ENCODE measurements around the gene ABHD15.

The ABHD15 gene

DNA sequence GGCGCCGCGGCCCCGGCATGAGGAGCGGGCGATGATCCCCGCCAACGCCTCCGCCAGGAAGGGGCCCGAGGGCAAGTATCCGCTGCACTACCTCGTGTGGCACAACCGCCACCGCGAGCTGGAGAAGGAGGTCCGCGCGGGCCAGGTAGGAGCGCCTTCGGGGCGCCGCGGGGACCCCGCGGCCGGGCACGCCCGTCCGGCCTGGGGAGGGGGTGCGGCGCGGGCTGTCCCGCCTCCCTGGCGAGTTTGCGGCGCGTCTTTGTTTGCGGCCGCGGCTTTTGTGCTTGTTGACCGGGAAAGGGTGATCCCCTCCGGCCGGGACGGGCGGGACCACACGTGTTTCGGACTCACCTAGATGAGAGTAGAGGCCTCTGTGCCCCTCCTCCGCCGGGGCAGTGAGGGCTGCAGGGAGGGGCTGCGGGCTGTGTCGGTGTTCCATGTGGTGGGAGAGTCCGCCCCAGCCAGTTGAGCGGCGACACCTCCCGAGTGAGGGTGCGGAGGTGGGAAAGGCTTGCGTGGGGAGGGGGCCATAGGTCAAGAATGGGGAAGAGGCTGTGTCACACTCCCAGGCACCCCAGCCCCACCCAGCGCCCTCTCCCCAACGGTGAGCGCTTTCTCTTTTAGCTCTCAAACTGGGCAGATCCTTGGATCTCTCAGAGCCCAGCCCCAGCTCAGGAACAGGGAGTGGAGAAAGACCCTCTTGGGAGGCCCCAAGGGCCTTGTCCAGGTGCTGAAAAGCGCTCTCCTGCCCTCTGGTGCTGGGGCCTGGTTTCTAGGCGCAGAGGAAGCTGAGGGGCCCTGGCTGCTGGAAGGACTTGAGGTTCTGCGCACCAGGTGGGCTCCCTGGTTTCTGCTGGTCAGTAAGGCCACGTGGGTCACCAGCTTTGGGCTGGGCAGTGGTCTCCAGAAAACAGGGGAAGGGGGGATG is 27.0 kb upstream of the ABHD15 start:
- DNase-seq: peak; percentile 68

DNA sequence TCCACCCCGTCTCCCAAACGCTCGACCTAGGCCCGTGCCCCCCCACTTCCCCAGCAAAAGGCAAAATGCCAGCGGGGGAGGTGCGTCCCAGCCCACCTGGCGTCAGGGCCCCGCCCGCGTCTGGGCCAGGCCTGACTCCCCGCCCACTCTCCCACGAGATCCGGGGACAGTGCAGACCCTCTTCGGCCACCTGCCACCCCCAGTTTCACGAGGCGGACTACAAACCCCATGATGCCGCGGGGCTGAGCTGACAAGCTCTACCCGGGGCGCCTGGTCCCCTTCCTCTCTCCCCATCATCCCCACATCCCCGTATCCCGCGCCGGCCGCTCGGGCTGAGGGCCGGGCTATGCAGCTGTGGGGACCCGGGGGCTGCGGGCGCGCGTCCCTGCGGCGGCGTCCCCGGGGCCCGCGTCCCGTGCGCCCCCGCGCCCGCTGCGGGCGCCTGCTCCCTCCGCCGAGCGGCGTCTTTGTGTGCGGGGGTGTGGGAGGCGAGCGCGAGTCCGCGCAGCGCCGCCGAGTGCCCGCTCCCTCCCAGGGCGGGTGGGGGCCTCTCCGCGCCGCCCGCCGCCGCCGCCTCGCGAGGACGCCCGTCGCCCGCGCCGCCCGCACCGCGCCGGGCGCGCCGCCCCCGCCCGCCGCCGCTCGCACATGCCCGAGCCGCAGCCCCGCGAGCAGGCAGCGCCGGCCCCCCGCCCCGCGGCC is 26.2 kb upstream of the ABHD15 start, which contains the start of gene ANKRD13B:
TSS of gene ANKRD13B (plus strand) at position 283 of the 702 bp plus-strand sequence. CDS start 490 bp downstream, outside the sequence.
- DNase-seq: peak; percentile 84

DNA sequence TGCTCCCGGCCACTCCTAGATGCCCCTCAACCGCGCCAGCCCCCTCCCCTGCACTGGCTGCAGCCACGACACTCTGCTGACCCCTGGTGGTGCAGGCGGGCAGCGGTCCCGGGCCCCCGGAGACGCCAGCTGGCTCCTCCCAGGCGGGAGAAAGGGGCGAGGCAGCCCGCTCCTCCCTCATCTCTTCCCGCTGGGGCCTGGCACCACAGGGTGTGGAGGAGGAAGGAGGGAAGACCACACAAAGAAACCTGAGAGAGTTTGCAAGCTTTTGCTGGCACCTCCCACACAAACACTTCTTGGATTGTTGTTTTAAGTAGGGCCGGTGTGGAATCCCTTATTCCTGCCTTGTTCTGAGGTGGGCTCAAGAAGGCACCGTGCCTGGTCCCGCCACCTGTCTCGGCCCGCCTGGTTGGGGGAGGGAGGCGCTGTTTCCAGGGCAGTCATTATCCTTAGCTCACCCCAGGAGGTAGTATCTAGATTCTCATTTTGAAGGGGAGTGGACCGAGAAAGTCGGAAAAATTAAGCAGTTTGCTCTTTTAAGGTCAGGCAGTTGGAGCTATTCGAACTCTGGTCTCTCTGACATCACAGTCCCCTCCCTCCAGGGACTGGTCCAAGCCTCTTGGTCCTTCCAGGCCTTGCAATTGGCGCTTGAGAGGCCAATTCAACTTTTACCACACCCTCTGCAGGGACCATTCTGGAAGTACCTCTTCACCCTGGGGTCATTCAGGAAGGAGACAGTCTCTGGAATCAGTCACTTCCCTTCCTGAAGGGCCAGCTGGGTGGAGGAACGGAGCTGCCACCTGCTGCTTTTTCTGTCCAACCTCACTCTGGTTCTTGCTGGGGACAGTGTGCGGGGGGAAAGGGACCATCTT is 25.1 kb upstream of the ABHD15 start:
- DNase-seq: peak; percentile 98

DNA sequence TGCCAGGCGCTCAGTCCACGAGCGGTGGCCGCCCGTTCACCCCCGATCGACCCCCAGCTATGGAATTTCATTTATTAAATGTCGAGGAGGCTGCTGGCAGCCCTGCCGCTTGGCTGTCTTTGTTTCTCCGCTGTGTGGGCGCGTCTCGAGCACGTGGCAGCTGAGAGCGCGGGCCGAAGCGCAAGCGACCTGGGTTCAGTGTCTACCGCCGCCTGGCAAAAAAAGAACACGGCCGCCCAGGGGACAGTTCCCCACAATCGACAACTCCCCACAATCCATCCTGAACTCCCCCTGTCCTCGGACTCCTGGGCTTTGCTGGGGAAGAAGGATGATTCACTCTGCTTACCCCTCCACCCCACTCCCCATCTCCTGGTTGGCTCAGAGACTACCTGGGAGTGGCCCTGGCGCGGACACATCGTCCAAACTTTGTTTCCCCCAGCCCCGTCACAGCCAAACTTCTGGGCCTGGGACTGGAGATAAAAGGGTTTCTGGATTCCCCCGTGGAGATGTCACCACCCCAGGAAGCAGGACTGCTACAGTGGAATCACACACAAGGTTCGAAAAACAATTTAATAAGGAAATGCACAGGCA is 24.4 kb upstream of the ABHD15 start:
- DNase-seq: no peak

GRCh38 chr17:29590411-29591145 is 23.7 kb upstream of the ABHD15 start:
- DNase-seq: no peak

GRCh38 chr17:29589524-29590410 is 22.9 kb upstream of the ABHD15 start, which contains the start of gene GIT1:
GIT1 (minus strand) TSS chr17:29589648; CDS start chr17:29589378, 270 bp downstream.
- DNase-seq: peak; percentile 94

- peak; percentile 63 for DNase-seq
Observed at GRCh38 chr17:29588562-29589411, 21.9 kb upstream of the ABHD15 start.

GRCh38 chr17:29588017-29588561 is 21.3 kb upstream of the ABHD15 start:
- DNase-seq: no peak

DNA sequence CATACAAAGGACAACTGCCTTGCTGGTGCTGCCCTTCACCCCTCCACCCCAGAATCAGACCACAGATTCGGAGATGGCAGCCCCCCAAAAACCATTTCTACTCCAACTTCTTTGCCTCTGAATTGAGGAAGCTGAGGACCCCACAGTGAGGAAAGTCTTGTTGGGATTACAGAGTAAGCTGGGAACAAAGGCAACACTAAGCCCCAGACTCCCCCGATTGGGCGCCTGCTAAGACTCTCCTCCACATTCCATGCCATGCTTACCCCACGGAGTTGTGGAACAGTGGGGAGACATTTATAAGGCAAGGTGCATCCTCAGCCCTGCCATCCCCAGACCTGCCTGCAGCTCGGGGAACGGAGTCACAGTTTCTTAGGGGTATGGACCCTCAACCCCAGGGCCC is 20.8 kb upstream of the ABHD15 start:
- no peak for DNase-seq

GRCh38 chr17:29586676-29587469 is 20.0 kb upstream of the ABHD15 start:
- no peak for DNase-seq

DNA sequence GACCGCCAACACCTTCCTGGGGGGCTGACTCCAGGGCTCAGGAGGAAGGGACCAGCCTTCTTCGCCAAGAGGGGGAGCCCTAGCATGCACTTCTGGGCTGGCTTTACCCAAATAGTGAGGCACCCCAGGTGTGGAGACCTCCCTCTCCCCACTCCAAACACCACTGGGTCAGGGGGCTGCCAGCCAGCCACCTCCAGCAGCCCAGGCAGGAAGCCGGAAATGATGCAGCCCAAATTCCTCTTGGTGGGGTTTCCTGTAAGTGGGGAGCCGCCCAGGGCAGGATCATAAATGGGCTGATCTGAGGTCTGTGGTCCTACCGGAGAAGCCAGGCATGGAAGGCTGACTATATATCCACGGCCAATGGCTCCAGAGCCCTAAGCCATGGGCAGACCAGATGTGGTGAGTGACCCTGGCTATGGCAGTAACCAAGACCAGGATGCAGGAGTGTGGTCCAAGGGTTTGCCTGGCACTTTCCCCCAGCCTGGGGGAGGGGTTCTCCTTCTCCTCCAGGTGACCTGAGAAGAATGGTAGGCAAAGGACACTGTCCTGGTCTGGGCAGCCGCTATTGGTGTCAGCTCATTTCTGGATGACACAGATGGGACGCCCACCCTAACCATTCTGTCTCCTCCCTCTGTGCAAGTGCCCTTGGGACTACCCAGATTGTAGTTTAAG is 18.4 kb upstream of the ABHD15 start:
- no peak for DNase-seq

DNA sequence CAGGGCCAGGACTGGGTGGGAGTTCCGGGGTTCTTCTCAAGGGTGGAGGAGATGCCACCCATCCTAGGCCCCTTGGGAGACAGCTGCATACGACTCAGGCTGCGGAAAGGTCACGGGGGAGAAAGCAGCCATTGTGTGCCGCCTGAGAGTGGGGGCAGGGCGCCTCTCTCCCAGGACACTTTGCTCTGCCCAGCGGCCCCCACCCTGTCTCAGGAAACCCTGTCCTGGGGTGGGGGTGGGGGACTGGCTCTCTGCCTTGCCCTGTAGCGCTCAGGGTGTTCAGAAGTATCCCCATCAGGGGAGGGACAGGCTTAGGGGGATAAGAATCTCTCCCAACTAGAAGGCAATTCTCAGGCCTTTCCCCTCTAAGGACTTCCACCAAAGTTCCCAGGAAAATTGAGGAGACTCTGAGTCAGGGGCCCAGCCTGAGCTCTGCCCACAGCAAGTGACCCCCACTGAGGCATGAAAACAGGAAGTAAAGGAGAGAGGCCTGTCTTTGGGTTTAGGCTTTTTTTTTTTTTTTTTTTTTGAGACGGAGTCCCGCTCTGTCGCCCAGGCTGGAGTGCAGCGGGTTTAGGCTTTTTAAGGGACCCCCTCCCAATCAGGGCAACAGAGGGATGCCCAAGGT is 17.7 kb upstream of the ABHD15 start:
- peak; percentile 30 for DNase-seq

DNA sequence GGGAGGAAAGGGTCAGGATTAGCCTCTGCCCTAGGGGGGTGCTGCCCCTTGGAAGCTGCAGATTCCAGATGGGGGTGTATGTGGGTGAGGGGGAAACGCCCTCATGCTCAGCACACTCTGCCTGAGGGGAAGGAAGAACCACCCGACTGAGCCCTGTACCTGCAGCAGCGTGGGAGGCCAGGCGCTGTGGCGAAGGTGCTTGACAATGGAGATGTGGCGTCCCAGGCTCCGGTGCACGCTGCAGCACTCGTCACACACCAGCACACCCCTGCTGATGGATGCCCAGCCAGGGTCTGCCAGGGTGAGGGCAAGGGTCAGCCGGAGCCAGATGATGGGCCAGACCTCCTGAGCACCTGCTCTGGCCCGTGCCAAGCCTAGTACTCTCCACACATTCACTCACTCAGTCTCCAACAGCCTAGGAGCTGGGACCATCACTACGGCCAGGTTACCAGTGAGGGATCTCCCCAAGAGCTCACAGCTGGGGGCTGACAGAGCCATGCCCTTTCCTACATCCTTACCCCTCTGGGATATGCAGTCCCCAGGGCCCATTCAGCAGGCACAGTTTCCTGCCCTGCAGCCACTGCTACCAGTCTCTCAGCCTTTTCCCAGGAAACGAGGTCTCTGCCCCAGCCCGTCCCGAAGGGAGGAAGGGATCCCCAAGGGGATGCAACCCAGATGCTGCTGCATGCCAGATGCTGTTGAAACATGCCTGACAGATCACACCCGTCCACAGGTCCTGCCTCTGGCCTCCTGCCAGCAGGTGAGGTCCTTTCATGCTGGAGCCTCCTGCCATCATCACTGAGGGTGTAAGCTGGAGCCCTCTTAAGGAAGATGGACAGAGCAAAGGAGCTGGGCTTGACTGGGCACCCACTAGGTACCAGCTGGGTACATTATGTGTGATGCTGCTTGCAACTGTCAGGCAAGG is 16.7 kb upstream of the ABHD15 start:
- peak; percentile 23 for DNase-seq

- DNase-seq: no peak
Observed at GRCh38 chr17:29582772-29583171, 15.9 kb upstream of the ABHD15 start.

DNA sequence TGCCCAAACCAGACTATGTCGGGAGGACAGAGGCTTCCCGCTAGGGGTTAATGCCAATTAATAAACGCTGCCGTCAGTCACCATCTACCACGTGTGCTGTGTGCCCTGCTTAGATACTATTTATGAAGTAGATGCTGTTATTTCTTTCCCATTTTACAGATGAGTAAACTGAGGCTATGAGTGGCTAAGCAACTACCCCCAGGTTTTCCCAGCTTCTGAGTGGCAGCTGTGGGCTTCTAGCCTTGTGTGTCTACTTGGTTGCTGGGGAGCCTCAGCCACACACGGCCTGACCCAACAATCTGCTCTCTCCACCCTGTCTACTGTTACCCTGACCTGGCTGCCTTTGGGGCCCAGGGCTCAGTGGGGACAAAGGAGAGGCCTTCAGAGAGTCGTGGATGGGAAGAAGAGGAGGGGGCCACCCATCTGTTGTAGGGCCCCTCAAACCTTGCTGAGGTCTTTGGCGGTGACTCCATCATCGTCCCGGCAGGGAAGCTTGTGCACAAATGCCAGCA is 15.5 kb upstream of the ABHD15 start:
- no peak for DNase-seq

Data from eye (tissue), 1 donor.